Stromal cell of bone marrow (primary cell): ENCODE measurements around the gene CELF2.
"Not testable (repeated sequence)": the region's sequence is repeated elsewhere in the genome, so short reads cannot be mapped to it uniquely, and the experiment has no call there.

ENCODE experiments used
- DNase-seq: peaks from one replicate; pipeline ENCODE4 v3.0.0-alpha.2; 2012; ENCODE audit warnings: low read depth

CELF2 gene

DNA sequence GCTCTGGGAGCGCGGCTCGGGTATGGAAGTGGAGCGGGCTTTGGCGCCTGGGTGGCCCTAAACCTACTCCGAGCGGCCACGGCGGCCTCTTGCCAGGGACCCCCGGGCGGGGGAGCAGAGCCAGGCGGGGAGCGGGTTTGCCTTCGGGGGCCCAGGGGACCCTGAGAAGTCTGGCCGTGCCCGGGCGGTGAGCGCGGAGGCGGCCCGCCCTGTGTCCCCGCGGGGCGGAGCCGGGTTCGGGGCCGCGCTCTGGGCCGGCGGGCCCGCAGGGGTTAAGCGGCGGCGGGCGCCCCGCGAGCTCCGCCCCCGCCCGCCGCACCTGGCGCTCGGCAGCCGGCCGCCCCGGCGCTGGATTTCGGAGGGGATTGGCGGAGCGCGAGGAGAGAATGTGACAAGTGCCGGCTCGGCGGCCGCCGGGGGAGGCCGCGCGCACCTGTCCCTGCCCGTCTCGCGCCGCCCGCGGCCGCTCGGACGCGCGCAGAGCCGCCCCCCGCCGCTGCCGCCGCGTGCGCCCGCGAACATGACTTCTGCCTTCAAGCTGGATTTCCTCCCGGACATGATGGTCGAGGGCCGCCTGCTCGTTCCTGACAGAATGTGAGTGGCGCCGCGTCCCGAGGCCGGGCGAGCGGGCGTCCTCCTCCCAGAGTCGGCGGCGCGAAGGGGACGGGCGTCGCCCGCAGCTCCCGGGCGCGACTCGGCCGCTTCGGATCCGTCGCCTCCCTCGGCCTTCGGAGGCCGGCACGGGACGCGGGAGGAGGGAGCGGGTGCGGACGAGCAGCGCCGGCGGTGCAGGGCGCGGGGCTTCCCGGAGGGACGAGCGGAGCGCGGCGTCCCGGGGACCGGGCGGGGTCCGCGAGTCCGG is at the start of gene CELF2:
Gene CELF2, plus strand, starts transcription at position 303 of the 862 bp plus-strand sequence. Its CDS starts 218 bp downstream, at position 521.
- DNase-seq: no peak

DNA sequence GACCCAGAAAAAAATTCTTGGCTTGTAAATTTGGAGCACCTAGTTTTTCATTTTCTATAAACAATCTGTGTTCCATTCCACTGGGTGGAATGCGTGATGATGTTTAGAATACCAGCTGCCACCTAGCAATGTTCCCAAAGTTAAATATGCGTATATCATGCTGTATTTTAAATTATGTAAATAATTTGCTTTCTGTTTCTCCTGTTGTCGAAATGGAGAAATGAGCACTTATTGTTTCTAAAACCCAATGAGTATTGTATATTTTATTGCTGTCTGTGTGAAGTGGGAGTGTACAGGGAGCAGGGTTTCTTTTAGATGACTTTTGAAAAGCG is 49.4 kb upstream of the CELF2 start:
- no peak for DNase-seq

DNA sequence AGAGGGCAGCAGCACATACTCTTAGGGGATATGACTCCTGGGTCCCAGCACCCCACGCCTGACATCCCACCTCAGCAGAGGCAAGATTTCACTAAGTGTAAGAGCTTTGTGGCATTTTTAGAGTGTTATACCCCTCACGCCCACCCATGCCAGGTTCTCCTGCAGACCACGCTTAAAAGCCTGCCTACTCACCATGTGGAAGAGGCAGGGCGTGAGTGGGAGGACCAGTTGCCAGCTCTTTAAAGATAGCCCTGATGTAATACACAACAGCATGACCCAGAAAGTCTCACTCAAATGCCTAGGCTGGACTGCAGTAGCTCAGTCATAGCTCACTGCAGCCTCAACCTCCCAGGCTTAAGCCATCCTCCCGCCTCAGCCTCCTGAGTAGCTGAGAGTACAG is 44.4 kb upstream of the CELF2 start:
- DNase-seq: no peak

DNA sequence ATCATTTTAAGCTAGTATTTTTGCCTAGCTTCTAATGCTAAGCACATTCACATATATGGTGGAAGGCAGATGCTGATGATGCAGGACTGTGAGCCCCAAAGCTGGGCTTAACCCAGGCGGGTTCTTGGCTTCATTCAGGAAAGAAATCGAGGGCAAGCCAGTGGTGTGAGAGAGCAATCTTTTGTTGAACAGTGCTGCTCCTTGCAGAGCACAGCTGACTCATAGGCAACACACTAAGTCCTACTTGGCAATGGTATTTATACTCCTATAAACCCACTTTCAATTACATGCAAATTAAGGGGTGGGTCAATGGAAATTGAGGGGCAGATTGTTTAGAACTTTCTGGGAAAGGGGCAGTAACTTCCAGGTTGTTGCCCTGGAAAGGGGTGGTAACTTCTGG is 42.0 kb upstream of the CELF2 start:
- no peak for DNase-seq

DNA sequence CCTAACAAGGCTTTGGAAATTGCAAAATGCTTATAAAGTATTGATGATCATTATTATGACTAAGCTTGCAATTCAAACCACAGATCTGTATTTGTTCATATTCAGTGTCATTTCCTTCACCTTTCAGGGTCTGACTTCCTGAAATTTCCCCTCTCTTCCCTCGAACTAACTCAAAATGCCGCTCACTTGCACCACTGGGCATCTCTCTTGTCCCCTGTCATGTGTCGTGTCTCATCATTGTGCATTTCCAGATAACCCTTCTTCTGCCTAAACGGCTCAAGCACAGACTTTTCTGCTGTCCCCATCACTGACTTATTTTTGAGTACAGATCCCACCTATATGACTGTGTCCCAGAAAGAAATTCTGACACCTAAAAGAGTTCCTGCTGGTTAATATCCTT is 41.0 kb upstream of the CELF2 start:
- no peak for DNase-seq

DNA sequence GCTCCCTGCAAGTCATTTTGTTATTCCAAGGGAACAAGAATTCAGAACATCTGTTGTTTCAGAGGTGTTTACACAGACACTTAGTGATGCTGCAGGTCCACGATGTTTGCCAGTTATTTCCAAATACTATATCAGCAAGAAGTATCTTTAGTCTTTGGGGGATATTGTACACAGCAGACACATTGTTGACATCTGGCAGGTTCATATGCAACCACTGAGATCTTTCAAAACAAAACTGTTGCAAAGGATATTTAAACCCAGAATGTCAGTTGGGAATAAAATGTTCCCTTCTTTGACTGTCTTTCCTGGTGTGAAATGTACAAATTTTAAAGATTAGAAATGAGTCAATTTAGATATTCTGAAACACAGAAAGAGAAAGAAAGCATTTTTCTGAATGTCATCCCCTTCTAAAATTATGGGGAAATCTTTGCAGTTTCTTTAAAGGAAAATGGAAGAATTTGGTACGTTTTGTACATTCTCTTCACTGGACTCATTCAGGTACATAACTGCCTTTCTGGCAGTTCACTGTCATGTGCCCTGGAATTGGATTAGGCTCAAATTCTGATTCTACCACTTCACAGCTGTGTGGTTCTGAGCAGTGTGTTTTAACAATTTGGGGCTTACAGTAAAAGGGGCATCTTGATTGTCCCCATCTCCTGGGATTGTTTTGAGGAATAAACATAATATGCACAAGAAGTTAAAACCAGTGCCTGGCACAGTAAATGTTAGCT is 40.3 kb upstream of the CELF2 start:
- DNase-seq: no peak

DNA sequence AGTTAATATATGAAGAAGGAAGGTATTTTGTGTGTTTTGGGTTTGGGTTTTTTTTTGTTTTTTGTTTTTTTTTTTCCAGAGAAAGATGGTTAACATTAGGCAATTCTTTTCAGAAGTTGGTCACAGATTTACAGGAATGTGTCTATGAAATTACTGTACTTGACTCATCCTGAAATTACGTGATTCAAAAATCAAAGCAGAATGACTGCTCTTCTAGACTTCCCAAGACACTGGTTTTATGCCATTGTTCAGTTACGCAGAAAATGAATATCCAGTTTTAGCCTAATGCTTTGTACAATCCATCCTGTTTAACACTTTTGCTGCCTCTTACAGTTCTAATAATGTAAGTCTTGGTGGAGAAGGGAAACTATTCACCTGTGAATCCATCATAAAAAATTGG is 39.7 kb upstream of the CELF2 start:
- peak; percentile 62 for DNase-seq

DNA sequence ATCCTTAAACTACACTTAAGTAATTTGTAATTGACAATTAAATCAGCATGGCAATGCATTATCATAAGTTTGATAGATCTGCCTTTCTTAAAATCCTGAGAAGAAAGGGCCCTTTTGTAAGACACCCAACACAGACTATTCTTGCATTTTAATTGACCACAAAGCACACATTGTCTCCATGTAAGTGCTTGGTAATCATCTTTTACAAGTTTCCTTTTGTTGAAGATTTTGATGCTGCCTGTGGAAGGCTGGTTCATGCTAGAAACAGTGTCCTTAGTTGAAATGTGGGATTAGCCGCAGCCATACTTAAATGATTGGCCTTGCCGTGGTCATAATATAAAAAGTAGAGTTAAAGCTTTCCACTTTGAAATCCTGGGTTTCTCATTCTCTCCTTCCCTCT is 32.3 kb upstream of the CELF2 start:
- no peak for DNase-seq

DNA sequence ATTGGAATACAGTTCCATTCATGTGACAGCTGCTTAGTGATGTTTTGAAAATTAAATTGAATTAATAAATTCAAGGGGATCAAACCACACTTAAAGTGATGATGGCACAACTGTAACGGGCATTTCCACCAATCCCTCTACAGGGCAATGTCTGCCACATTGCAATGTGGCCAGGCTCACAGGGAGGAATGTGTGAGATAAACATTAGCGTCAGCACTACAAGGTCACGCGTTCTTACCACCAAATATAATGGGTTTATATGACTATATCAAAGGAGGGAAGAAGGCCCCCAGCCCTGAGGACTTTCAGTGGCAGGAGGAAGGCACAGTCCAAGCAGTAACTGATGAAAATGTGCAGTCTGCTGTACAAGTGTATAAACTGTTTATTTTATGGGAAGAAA is 31.1 kb upstream of the CELF2 start:
- DNase-seq: no peak

DNA sequence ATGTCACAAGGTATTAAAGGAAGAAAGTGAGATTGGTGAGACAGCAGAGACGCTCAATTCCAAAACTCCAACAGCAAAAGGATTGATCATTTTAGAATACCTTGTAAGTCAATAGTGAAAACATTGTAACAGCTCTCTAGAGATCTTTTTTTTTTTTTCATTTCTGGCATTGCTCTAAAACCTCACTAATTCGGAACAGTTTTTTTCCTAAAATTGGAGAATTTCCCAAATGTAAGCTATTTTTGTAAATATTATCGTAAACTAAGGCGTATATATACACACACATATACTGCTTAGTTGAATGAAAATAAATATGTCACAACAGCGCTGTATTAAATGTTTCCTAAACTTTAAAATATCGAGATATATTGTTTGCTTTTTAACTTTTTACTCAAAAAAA is 30.6 kb upstream of the CELF2 start:
- no peak for DNase-seq

DNA sequence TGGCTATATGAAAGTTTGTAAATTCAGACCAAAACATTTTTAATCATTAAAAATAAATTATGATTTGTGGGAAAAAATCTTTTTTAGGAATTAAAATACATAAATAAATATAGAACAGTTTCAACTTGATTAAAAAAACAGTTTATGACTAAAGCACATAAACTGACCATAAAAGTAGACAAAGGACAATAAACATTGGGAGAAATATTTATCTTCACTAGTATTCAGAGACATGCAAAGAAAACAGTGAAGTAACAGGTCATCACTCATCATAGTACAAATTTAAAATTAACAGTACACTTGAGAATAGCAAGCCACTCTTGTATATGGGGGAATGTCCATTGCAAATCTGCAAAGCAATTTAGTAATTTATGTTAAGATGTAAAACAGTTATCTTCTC is 28.0 kb upstream of the CELF2 start:
- DNase-seq: no peak

DNA sequence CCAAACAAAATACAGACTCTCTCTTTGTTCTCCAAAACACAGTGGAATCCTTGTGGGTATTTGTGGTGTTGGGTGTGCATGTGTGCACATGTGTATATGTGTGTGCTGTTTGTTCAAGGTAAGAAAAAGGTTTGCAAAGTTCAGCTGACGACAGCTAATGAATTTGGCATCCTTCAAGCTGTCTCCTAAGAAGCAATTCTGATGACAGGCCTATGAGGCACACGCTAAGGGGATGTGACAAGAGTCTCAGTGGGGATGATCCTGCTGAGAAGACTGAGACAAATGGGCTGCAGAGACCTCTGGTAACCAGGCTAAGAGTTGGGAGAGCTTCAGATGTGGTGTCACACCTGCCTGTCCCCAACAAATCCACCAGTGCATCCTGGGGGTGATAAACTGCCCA is 26.5 kb upstream of the CELF2 start:
- no peak for DNase-seq

DNA sequence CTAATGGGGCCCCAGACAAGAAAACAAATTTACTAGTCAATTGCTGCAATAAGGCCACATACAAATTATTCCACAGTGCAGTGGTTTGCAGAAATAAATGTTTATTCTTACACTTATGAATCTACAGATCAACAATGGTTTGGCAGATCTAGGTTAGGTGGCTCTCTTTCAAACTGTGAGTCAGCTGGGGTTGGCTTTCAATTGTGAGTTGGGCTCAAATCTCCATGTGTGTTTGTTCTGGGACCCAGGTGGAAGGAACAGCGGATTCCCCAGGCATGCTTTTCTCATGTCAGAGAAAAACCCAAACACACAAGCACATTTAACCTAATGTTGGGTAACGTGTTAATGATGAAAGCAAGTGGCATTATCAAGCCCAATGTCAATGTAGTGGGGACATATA is 25.6 kb upstream of the CELF2 start:
- DNase-seq: no peak

DNA sequence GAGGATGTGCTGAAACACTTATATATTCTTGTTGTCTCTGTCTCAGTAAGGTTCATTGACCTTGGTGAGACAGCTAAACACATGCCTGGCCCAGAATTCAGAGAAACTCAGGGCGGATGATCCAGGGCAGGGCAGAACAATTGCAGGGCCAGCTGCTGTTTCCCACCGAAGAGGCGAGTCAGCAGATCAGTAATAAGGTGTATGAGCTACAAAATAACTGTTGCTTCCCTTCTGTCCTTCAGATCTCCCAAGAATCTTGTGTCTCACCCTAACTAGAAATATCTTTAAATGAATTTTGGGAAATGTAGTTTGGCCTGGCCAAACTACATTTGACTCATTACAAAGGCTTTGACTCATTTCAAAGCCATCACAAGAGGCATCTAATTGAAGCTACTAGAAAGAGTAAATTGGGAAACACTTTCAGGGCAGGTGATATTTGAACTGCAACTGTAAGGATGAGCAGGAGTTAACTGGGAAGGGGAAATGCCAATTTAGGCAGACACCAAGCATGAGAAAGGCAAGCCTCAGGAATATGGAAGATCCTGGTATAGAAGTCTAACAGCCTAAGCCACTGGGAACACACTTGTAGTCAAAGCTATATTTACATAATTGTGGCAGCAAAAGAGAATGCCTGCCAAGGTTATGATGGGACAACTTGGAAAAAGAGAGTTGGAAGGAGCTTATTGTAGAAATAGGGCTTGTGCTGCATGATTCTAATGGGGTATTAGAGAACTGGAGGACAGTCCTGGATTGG is 24.5 kb upstream of the CELF2 start:
- DNase-seq: no peak

DNA sequence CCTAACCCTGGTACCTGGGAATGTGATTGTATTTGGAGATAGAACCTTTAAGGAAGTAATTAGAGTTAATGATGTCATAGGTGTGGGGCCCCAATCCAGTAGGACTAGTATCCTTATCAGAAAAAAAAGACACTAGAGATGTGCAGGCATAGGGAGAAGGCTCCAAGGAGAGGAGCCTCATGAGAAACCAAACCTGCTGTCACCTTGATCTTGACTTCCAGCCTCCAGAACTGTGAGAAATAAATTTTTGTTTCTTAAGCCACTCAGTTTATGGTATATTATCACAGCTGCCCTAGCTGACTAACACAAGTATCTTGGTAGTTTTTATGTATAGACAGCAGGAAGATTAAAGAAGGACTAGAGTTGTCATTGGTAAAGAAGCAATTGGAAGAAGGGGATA is 23.9 kb upstream of the CELF2 start:
- DNase-seq: no peak

DNA sequence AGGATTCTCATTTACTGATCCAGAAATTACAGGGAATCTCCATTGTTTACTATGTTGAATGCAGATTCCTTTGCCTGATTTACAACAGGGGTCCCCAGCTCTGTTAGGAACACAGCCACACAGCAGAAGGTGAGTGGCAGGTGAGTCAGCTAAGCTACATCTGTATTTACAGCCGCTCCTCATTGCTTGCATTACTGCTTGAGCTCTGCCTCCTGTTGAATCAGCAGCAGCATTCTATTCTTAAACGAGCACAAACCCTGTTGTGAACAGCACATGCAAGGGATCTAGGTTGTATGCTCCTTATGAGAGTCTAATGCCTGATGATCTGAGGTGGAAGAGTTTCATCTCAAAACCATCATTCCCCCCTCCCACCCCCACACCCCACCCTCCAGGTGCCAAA is 23.3 kb upstream of the CELF2 start:
- no peak for DNase-seq

DNA sequence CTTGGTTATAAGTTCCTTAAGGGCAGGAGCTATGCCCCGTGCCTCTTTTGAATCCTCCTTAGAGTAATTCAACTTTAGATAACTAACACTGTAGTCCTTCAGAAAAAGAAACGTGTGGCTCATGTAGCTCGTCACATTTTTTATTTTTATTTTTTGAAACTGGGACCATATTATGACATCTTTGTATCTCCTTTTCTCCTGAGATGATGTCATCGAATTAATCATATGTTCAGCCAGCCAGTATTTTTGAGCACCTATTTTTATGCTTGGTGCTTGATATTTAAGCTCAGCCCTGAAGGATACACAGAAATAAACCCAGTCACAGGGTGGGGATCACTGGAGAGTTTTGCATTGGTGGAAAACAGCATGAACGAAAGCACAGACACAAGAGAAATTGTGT is 22.6 kb upstream of the CELF2 start:
- DNase-seq: no peak

DNA sequence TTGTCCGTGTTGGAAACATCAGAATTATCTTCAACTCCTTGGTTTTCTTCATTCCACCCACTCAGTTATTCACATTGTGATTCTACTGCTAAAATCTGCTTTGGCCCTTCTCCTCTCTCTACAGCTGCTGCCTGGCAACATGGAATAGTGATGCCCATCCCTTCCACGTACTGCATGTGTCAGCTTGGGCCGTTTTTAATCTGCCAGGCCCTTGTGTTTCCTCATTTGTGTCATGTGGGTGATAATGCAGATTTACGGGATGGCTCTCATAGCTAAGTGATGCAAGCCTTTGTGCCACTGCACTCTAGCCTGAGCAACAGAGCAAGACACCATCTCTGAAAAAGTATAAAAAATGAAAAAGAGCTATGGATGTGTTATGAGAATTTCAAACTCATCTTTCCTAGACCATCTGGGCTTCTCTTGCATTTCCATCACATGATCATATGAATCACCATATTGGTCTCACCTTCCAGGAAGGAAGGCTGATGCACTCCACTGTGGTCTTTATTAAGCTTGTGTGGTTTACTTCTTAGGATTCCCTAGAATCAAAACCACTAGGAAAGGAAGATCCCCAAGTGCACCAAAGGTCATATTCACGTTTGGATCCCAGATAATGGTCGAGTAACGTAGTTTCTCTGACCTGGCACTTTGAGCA is 20.6 kb upstream of the CELF2 start:
- DNase-seq: no peak

DNA sequence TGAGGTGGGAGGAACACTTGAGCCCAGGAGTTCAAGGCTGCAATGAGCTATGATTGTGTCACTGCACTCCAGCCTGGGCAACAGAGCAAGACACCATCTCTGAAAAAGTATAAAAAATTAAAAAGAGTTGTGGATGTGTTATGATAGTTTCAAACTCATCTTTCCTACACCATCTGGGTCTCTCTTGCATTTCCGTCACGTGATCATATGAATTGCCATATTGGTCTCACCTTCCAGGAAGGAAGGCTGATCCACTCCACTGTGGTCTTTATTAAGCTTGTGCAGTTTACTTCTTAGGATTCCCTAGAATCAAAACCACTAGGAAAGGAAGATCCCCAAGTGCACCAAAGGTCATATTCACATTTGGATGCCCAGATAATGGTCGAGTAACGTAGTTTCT is 18.2 kb upstream of the CELF2 start:
- DNase-seq: not testable (repeated sequence)

DNA sequence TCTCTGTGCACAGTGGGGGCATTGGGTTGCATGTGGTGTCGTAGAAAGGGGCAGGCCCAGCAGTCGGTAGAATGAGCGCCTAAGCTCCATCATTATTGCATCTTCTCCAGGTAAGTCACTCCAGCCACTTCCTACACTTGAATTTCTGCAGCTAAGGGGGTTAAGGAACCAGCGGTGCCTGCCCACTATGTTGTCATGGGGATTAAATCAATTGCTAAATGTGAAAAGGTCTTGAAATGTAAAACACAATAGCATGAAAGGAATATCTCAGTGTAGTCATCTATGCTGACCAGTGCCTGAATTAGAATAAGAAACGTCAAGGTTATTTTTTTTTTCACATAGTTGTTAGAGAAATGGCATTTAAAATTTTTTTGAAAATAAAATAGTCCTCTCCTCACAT is 15.2 kb upstream of the CELF2 start:
- no peak for DNase-seq

DNA sequence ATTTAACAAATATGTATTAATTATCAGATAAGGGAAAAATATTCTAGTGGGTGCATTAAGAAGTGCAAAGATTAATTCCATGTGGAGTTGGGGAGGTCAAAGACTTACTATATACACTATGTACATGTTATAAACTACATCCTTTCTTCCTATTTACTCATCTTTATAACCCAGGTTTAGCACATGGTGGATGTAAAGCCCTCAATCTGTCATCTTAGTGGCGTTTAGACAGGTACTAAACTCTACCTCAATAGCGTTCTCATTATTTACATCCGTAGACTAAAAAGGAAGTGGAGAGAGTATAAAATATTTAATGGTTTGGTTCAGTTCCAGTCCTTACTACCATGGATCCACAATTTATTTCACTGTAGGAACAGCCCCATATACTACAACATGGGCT is 14.8 kb upstream of the CELF2 start:
- no peak for DNase-seq

DNA sequence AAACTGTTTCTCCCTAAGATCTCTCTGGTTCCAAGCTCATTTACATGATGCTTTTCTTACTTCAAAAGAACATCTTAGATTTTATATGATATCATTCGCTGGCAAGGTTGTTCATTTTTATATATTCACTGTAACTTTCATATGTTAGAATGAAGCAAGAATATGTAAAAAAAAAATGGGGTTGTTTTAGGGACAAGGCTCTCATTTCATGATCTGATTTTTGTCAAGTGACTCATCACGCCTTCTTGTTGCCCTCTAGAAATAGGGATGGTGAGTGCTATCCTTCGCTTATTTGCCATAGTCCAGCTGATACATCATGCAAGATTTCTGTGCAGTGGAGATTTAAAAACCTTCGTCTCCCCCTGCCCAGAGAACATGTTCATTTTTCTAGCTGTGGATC is 14.0 kb upstream of the CELF2 start:
- peak; percentile 52 for DNase-seq
